PFSK-1 (cell line): ENCODE measurements around the gene RYR2.

Source experiments
- FOXP2 ChIP-seq: optimal IDR thresholded peaks from 2 replicates; pipeline ENCODE3; 2011; ENCODE audit warnings: borderline replicate concordance, control low read depth, inconsistent platforms; ENCODE audit not compliant: insufficient read depth; ENCODE audit errors: extremely low read length, extremely low read depth
- POLR2AphosphoS5 ChIP-seq: IDR thresholded peaks from 2 replicates; pipeline ENCODE4 v1.6.1; 2012; ENCODE audit warnings: low read depth, mild to moderate bottlenecking, control low read depth, low read length, moderate library complexity
- SIN3A ChIP-seq: IDR thresholded peaks from 2 replicates; pipeline ENCODE4 v1.6.1; 2012; ENCODE audit warnings: mild to moderate bottlenecking, low read length, moderate library complexity, borderline replicate concordance; ENCODE audit not compliant: insufficient read depth
- TAF1 ChIP-seq: IDR thresholded peaks from 2 replicates; pipeline ENCODE4 v1.6.1; 2012; ENCODE audit warnings: low read length, control low read depth, borderline replicate concordance; ENCODE audit not compliant: insufficient read depth
- TF ChIP-seq, protein P1 (sequence below), 2 experiments: IDR thresholded peaks; 2 replicates each; pipeline versions ENCODE4 v1.6.1 to v1.8.0; 2011 to 2012; ENCODE audit warnings: low read depth in 2 of 2, low read length in 2 of 2, control low read depth in 1 of 2, inconsistent platforms in 1 of 2, mild to moderate bottlenecking in 1 of 2, moderate library complexity in 1 of 2; ENCODE audit not compliant: insufficient read depth in 1 of 2

RYR2 gene

DNA sequence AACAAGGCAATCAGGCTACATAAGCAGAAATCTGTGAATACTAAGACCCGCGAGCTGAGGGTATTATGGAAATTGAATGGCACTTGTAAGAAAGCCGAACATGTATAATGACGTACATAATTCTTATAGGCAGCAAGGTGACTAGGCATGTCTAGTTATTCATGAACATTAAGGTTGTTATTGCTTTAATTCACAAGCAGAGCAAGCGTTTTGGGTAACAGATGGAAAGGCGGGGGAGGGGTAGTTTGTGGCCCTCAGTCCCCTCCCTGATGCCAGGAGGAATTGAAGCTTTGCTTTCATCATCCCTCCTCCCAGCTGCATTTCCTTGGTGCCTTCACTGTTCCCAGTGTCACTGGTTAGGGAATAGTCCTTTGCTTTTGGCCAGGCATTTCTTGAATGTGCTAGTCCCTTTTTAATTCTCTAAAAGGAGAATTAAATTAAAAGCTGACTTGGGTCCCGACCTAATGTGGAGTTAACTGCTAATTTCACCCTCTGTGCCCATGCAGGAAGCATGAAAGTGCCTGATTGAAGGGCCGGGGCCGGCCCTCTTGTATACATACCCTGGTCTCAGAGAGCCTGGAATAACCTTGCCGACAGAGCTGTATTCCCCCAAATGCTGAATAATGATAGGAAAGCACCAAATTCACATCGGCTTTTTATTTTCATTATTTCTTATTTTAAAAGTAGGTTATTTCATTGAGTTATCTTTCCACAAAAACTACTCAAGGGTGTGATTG, 42.5 kb downstream of the RYR2 start:
- TF ChIP-seq SIN3A (no peak), TAF1 (no peak), FOXP2 (no peak), POLR2AphosphoS5 (no peak)
- TF ChIP-seq, protein P1, sequence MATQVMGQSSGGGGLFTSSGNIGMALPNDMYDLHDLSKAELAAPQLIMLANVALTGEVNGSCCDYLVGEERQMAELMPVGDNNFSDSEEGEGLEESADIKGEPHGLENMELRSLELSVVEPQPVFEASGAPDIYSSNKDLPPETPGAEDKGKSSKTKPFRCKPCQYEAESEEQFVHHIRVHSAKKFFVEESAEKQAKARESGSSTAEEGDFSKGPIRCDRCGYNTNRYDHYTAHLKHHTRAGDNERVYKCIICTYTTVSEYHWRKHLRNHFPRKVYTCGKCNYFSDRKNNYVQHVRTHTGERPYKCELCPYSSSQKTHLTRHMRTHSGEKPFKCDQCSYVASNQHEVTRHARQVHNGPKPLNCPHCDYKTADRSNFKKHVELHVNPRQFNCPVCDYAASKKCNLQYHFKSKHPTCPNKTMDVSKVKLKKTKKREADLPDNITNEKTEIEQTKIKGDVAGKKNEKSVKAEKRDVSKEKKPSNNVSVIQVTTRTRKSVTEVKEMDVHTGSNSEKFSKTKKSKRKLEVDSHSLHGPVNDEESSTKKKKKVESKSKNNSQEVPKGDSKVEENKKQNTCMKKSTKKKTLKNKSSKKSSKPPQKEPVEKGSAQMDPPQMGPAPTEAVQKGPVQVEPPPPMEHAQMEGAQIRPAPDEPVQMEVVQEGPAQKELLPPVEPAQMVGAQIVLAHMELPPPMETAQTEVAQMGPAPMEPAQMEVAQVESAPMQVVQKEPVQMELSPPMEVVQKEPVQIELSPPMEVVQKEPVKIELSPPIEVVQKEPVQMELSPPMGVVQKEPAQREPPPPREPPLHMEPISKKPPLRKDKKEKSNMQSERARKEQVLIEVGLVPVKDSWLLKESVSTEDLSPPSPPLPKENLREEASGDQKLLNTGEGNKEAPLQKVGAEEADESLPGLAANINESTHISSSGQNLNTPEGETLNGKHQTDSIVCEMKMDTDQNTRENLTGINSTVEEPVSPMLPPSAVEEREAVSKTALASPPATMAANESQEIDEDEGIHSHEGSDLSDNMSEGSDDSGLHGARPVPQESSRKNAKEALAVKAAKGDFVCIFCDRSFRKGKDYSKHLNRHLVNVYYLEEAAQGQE (IDR thresholded peaks at IDR 0.05; ENCODE audit: insufficient read depth in 1 of 2, low read depth in 2 of 2, low read length in 2 of 2): no peak

DNA sequence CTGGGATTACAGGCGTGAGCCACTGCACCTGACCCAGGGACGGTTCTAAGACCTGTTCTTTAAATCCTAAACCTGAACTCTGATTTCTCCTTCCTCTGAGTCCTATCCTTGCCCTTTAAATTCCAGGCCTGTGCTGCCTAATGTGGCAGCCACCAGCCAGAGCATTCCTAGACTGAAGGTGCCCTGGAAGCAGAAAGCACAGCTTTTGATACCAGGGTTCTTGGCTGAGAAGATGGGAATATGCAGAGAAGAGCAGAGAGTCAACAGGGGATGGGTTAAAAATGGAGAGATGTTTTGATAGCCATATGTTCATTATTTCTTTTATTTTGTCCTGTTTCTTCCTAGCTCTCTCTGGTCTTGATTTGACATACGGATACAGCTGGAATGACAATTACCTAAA, 49.7 kb downstream of the RYR2 start:
- TF ChIP-seq TAF1: no peak
- TF ChIP-seq, protein P1 (IDR thresholded peaks at IDR 0.05; ENCODE audit: insufficient read depth in 1 of 2, low read depth in 2 of 2, low read length in 2 of 2): no peak
- TF ChIP-seq SIN3A: no peak
- TF ChIP-seq FOXP2: no peak
- no peak for TF ChIP-seq POLR2AphosphoS5

DNA sequence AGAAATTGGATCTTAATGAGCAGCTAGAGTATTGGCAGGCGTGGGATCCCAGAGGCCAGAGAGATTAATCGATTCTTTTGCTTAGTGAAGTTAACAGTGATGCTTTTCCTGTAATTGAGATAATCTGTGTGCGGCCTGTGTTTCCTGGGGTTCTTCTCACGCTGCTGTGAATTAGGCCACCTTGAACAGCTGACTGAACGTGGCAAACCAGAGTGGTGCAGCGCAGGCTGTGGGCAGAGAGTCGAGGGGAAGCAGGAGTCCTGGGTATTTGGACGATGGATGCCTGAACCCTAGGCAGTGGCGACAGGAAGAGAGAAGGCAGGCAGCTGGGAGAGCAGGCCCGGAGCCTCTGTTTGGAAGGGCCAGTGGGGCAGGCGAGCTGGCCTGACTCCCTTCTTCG, 51.7 kb downstream of the RYR2 start:
- TF ChIP-seq POLR2AphosphoS5: no peak

DNA sequence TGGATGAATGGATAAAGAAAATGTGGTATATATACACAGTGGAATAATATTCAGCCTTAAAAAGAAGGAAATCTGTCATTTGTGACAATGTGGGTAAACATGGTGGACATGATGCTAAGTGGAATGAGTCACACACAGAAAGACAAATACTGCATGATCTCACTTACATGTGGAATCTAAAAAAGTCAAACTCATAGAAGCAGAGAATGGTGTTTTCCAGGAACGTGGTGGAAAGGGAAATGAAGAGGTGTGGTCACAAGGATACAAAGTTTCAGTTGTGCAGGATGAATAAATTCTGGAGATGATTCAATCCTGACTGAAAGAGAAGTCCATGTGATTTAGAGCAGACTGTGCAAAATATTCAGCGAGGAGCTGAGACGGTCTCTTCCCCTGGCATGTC, 56.6 kb downstream of the RYR2 start:
- TF ChIP-seq, protein P1 (IDR thresholded peaks at IDR 0.05; ENCODE audit: insufficient read depth in 1 of 2, low read depth in 2 of 2, low read length in 2 of 2): no peak
- TF ChIP-seq TAF1: no peak
- no peak for TF ChIP-seq SIN3A
- no peak for TF ChIP-seq FOXP2
- no peak for TF ChIP-seq POLR2AphosphoS5

DNA sequence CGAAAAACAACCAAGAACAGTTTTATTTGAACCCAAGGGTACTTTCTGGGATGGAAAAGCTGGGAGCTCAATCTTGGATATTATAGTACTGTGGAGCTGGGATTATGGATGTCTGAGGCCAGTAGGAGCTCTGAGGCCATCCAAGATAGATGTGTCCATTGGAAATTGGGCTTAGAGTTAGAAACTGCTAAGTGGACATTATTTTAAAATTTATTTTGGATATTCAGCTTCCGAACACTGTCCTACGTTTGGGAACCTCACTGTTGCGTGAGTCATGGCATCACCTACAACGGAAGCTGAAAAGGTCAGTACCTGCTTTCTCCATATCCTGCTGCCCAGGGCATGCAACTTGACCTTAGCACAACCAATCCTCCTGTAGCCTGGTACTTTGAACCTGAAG, 61.0 kb downstream of the RYR2 start:
- no peak for TF ChIP-seq FOXP2
- no peak for TF ChIP-seq SIN3A
- TF ChIP-seq, protein P1 (IDR thresholded peaks at IDR 0.05; ENCODE audit: insufficient read depth in 1 of 2, low read depth in 2 of 2, low read length in 2 of 2): no peak
- TF ChIP-seq POLR2AphosphoS5: no peak
- TF ChIP-seq TAF1: no peak
